Neural progenitor cell (in vitro differentiated cells): ENCODE results near the gene CHAC1. TPM values are rescaled to one million over a fixed set of nuclear protein-coding genes. Genes with fewer than 3 reads are reported as not detected.

ENCODE experiments used
- DNase-seq: peaks from one replicate; pipeline ENCODE4 v3.0.0-alpha.2; 2016; ENCODE audit warnings: low spot score
- H2AFZ ChIP-seq: fragments of 200-600 bp; sonication (generic); replicated peaks from 2 replicates; pipeline ENCODE4 v1.6.1; 2016; ENCODE audit warnings: antibody characterized with exemption
- H3F3A ChIP-seq: fragments of 200-600 bp; sonication (generic); 2 replicates; pipeline ENCODE4 v1.6.1; 2016; ENCODE audit warnings: antibody characterized with exemption, low read depth
- H3K27ac ChIP-seq: fragments of 200-600 bp; sonication (generic); 2 replicates; pipeline ENCODE4 v1.5.1; 2016; ENCODE audit warnings: mild to moderate bottlenecking
- H3K27me3 ChIP-seq: fragments of 200-600 bp; sonication (generic); 2 replicates; pipeline ENCODE4 v1.6.1; 2016; ENCODE audit warnings: mild to moderate bottlenecking, moderate library complexity
- H3K36me3 ChIP-seq: fragments of 200-600 bp; sonication (generic); 2 replicates; pipeline ENCODE4 v1.5.1; 2016
- H3K4me1 ChIP-seq: fragments of 200-600 bp; sonication (generic); 2 replicates; pipeline ENCODE4 v1.6.1; 2016; ENCODE audit warnings: mixed run types
- H3K4me2 ChIP-seq: fragments of 200-600 bp; sonication (generic); 2 replicates; pipeline ENCODE4 v1.6.1; 2016
- H3K4me3 ChIP-seq: fragments of 200-600 bp; sonication (generic); 2 replicates; pipeline ENCODE4 v1.5.1; 2016
- H3K79me2 ChIP-seq: fragments of 200-600 bp; sonication (generic); 2 replicates; pipeline ENCODE4 v1.6.1; 2016; ENCODE audit warnings: low read depth
- H3K9ac ChIP-seq: fragments of 200-600 bp; sonication (generic); 2 replicates; pipeline ENCODE4 v1.6.1; 2016
- H3K9me3 ChIP-seq: fragments of 200-600 bp; sonication (generic); 2 replicates; pipeline ENCODE4 v1.5.1; 2016; ENCODE audit warnings: low read depth
- H4K20me1 ChIP-seq: fragments of 200-600 bp; sonication (generic); 2 replicates; pipeline ENCODE4 v1.6.1; 2016; ENCODE audit warnings: low read depth
- H3K27ac Mint-ChIP-seq: 3 replicates; pipeline ENCODE4 v1.8.0; 2021; ENCODE audit warnings: mixed read lengths
- H3K27me3 Mint-ChIP-seq: 2 replicates; pipeline ENCODE4 v1.8.0; 2022; ENCODE audit warnings: low read depth, mild to moderate bottlenecking, inconsistent platforms, moderate library complexity, mixed read lengths; ENCODE audit not compliant: insufficient read depth
- H3K36me3 Mint-ChIP-seq: 3 replicates; pipeline ENCODE4 v1.8.0; 2021; ENCODE audit warnings: mixed read lengths
- H3K4me1 Mint-ChIP-seq: 3 replicates; pipeline ENCODE4 v1.8.0; 2021; ENCODE audit warnings: mixed read lengths
- H3K4me3 Mint-ChIP-seq: 3 replicates; pipeline ENCODE4 v1.8.0; 2021; ENCODE audit warnings: mild to moderate bottlenecking, moderate library complexity, mixed read lengths
- H3K9me3 Mint-ChIP-seq: 3 replicates; pipeline ENCODE4 v1.8.0; 2020; ENCODE audit warnings: mixed read lengths
- CTCF ChIP-seq: fragments of 200-600 bp; sonication (generic); IDR thresholded peaks from 2 replicates; pipeline ENCODE4 v1.5.1; 2017; ENCODE audit warnings: antibody characterized with exemption, mild to moderate bottlenecking
- EZH2 ChIP-seq: fragments of 200-600 bp; sonication (generic); IDR thresholded peaks from 2 replicates; pipeline ENCODE4 v1.6.1; 2017; ENCODE audit warnings: antibody characterized with exemption, mild to moderate bottlenecking, moderate library complexity
- EZH2phosphoT487 ChIP-seq: fragments of 200-600 bp; sonication (generic); IDR thresholded peaks from 2 replicates; pipeline ENCODE4 v1.6.1; 2017; ENCODE audit warnings: antibody characterized with exemption
- total RNA-seq: library from RNA; depleted of rRNA; stranded (reverse); fragments of >200 nt; gene quantifications from 2 replicates; pipeline ENCODE4 v1.2.3, GENCODE V29; 2015; ENCODE audit warnings: low replicate concordance

CHAC1 gene
- 2.4 and 4.8 TPM in 2 replicates for total RNA-seq

DNA sequence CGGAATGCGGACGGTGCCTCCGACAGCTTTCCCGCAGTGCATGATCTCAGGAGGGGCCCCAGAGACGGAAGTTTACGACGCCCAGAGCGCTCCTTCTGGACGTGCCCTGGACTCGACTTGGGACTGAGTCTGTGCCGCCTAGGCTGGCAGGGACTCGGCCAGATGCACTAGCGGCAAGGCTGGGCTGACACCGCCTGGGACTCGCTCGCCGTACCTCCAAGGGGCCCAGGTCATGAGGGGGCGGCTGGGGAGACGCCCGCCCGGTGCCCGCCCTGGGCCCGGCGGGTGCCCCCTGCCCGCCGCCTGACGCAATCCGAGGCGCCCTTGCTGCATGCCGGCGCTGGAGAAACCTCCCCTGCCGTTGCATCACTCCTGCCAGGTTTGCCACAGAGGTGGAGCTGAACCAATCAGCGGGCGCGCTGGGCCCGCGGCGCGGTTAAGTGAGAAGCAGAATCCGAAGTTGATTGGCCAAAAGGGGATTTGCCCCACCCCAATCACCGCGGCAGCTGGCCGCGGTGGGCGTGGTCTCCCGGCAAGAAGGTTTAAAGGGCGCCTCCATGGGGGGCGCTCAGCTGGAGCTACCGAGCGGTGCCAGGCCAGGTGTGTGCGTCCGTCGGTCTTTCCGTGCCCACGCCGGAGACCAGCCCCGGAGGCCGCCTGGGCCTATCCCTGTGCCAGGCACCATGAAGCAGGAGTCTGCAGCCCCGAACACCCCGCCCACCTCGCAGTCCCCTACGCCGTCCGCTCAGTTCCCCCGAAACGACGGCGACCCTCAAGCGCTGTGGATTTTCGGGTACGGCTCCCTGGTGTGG, at the start of gene CHAC1:
TSS of gene CHAC1 (plus strand) at position 571 of the 812 bp plus-strand sequence. CDS start at position 684, 113 bp downstream.
- Histone ChIP-seq H3K36me3 (no peaks in the 10 kb centered on the region), H4K20me1 (no peaks in the 10 kb centered on the region), H3K9ac (peak within 1 kb of the TSS; percentile 8), H3K9me3 (no peaks in the 10 kb centered on the region), H3F3A (peaks cover 13% of the 10 kb centered on the region), H3K4me3 (peak within 1 kb of the TSS; percentile 62), H3K4me1 (peaks cover 4% of the 10 kb centered on the region), H3K27ac (no peak within 1 kb of the TSS), H3K79me2 (no peaks in the 10 kb centered on the region), H3K4me2 (peak within 1 kb of the TSS; percentile 83), H2AFZ (peak within 1 kb of the TSS; percentile 80), H3K27me3 (peaks cover 17% of the 10 kb centered on the region)
- peak; percentile 97 for DNase-seq
- Mint-ChIP-seq H3K36me3 (peaks cover 3% of the 10 kb centered on the region), H3K9me3 (no peaks in the 10 kb centered on the region), H3K4me1 (peaks cover 12% of the 10 kb centered on the region), H3K4me3 (peak within 1 kb of the TSS; percentile 93), H3K27ac (peak within 1 kb of the TSS; percentile 66), H3K27me3 (peaks cover 22% of the 10 kb centered on the region)
- TF ChIP-seq EZH2phosphoT487 (no peak), EZH2 (no peak), CTCF (peak; percentile 28)

GRCh38 chr15:40904552-40905201, 48.6 kb upstream of the CHAC1 start:
- Histone ChIP-seq H3K27me3 (no peaks in the 10 kb centered on the region), H3F3A (peaks cover 15% of the 10 kb centered on the region), H2AFZ (no peak overlapping the region), H3K9me3 (no peaks in the 10 kb centered on the region), H3K36me3 (no peaks in the 10 kb centered on the region), H3K4me2 (no peak overlapping the region), H3K27ac (no peak overlapping the region), H4K20me1 (peaks cover 58% of the 10 kb centered on the region), H3K9ac (no peak overlapping the region), H3K79me2 (peaks cover 10% of the 10 kb centered on the region), H3K4me1 (peaks cover 12% of the 10 kb centered on the region), H3K4me3 (no peak overlapping the region)
- Mint-ChIP-seq H3K27me3 (peaks cover 4% of the 10 kb centered on the region), H3K36me3 (peaks cover 9% of the 10 kb centered on the region), H3K4me1 (peaks cover 3% of the 10 kb centered on the region), H3K9me3 (no peaks in the 10 kb centered on the region), H3K27ac (peak overlapping the region; percentile 76), H3K4me3 (no peak overlapping the region)
- no peak for DNase-seq
- TF ChIP-seq EZH2: no peak
- no peak for TF ChIP-seq EZH2phosphoT487

DNA sequence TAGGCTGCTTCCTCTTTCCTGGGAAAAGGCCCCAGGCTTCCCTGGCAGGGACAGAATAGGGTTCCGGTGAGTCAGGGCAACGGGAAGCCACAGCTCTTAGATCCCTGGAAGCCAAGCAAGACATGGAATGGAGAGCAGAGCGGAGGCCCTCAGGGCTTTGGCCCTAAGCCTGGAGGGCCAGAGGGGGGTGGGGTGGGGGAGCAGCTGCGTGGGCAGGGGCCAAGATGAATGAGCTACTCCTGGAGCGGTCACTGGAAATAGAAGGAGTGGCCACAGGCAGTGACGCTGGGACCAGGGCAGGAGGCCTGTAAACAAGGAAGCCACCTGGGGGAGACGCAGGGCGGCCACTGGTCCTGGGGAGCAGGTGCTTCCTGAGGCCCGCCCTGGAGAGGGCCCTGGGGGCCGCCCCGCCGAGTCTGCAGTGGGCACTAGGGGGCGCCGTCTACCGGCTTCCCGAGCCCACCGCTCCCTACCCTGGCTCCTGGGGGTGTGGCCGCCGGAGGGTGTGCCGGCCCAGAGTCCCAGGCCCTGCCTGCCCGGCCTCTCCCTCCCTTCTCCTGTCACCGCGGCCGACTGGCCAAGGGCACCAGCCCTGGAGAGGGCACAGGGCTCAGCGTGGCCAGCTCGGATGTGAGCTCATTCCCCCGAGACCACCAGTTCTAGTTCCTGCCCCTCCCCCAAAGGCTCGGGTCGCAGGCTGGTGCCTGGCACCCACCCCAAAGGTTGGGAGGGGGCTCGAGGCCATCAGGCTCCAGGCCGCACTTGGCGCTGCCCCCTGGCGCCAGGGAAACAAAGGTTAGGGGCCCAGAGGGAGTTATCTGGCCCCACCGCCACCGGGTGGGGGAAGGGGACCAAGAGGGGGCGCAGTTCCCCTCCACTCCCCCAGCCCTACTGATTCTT, 46.9 kb upstream of the CHAC1 start:
- H3K4me2 ChIP-seq: peak overlapping the region; percentile 81
- TF ChIP-seq CTCF: peak; percentile 71
- TF ChIP-seq EZH2phosphoT487: no peak
- H2AFZ ChIP-seq: peak overlapping the region; percentile 45
- no peaks in the 10 kb centered on the region for H3K9me3 ChIP-seq
- H3K4me1 Mint-ChIP-seq: peaks cover 17% of the 10 kb centered on the region
- H3F3A ChIP-seq: peaks cover 15% of the 10 kb centered on the region
- peaks cover 1% of the 10 kb centered on the region for H3K79me2 ChIP-seq
- peak overlapping the region; percentile 49 for H3K4me3 ChIP-seq
- peak; percentile 92 for DNase-seq
- H3K27me3 Mint-ChIP-seq: peaks cover 8% of the 10 kb centered on the region
- H3K9me3 Mint-ChIP-seq: no peaks in the 10 kb centered on the region
- peaks cover 47% of the 10 kb centered on the region for H4K20me1 ChIP-seq
- no peak overlapping the region for H3K9ac ChIP-seq
- no peak overlapping the region for H3K4me3 Mint-ChIP-seq
- peaks cover 21% of the 10 kb centered on the region for H3K4me1 ChIP-seq
- no peaks in the 10 kb centered on the region for H3K36me3 ChIP-seq
- no peaks in the 10 kb centered on the region for H3K27me3 ChIP-seq
- peaks cover 7% of the 10 kb centered on the region for H3K36me3 Mint-ChIP-seq
- no peak overlapping the region for H3K27ac ChIP-seq
- no peak overlapping the region for H3K27ac Mint-ChIP-seq
